Endothelial cell (in vitro differentiated cells): ENCODE measurements around the gene AP5S1. TPM values are rescaled to one million over a fixed set of nuclear protein-coding genes. Genes with fewer than 3 reads are reported as not detected.
A peak's percentile ranks its signal among the peaks of the same experiment; 100 is the strongest.

ENCODE experiments used
- DNase-seq: peaks from one replicate; pipeline ENCODE4 v3.0.0; 2021; ENCODE audit warnings: low spot score
- H3K27ac Mint-ChIP-seq: one replicate; pipeline ENCODE4 v1.8.0; 2021; ENCODE audit warnings: mixed read lengths, inconsistent platforms; ENCODE audit not compliant: unreplicated experiment
- H3K27me3 Mint-ChIP-seq: one replicate; pipeline ENCODE4 v1.8.0; 2021; ENCODE audit warnings: mild to moderate bottlenecking, moderate library complexity, mixed read lengths, inconsistent platforms; ENCODE audit not compliant: unreplicated experiment
- H3K36me3 Mint-ChIP-seq: one replicate; pipeline ENCODE4 v1.8.0; 2021; ENCODE audit warnings: mild to moderate bottlenecking, low read depth, mixed read lengths, inconsistent platforms; ENCODE audit not compliant: unreplicated experiment
- H3K4me1 Mint-ChIP-seq: one replicate; pipeline ENCODE4 v1.8.0; 2021; ENCODE audit warnings: mild to moderate bottlenecking, mixed read lengths, inconsistent platforms; ENCODE audit not compliant: unreplicated experiment
- H3K4me3 Mint-ChIP-seq: one replicate; pipeline ENCODE4 v1.8.0; 2021; ENCODE audit warnings: mild to moderate bottlenecking, mixed read lengths, inconsistent platforms; ENCODE audit not compliant: unreplicated experiment
- H3K9me3 Mint-ChIP-seq: one replicate; pipeline ENCODE4 v1.8.0; 2021; ENCODE audit warnings: mixed read lengths, inconsistent platforms; ENCODE audit not compliant: unreplicated experiment
- CTCF ChIP-seq: fragments of 200-600 bp; sonication (generic); IDR thresholded peaks from one replicate; pipeline ENCODE4 v1.5.0; 2021; ENCODE audit warnings: antibody characterized with exemption; ENCODE audit not compliant: unreplicated experiment
- total RNA-seq: library from RNA; stranded (reverse); fragmentation: NEBNext Ultra II Directional; extraction: Animal tissue kit (Norgen Biotek cat#: 25700); gene quantifications from one replicate; pipeline ENCODE4 v1.2.1, GENCODE V29; 2021; ENCODE audit not compliant: unreplicated experiment

Gene AP5S1
- total RNA-seq, 1 donor from 2014 or later, result 9.9 TPM

- H3K9me3 Mint-ChIP-seq, result no peaks in the 10 kb centered on the region
These were observed 34.9 kb upstream of the AP5S1 start for GRCh38 chr20:3785240-3786125.

DNA sequence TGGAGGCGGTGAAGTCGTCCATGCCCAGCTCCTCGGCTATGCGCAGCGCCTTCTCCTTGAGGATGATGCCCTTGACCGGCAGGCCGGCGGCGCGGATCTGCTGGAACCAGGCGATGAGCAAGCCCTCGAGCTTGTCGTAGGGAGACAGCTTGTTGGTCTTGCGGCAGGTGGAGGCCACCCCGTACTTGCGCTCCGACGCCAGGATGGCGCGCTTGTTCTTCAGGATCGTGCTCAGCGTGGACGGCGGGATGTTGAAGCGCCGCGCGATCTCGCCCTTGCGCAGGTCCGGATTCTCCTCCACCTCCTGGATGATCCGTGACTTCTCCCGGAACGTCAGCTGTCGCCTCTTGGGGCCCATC lies 34.2 kb upstream of the AP5S1 start:
- H3K27me3 Mint-ChIP-seq, result peaks cover 18% of the 10 kb centered on the region
- TF ChIP-seq CTCF, result no peak
- H3K4me3 Mint-ChIP-seq, result peak overlapping the region; percentile 88
- no peaks in the 10 kb centered on the region for H3K9me3 Mint-ChIP-seq
- peaks cover 6% of the 10 kb centered on the region for H3K36me3 Mint-ChIP-seq
- H3K4me1 Mint-ChIP-seq, result peaks cover 5% of the 10 kb centered on the region
- H3K27ac Mint-ChIP-seq, result peak overlapping the region; percentile 24
- DNase-seq, result peak; percentile 54

More at GRCh38 chr20:3785240-3786125, 34.9 kb upstream of the AP5S1 start:
- no peak for TF ChIP-seq CTCF
- peaks cover 19% of the 10 kb centered on the region for H3K27me3 Mint-ChIP-seq
- H3K36me3 Mint-ChIP-seq, result peaks cover 6% of the 10 kb centered on the region
- peak overlapping the region; percentile 71 for H3K4me3 Mint-ChIP-seq
- no peak for DNase-seq
- H3K4me1 Mint-ChIP-seq, result peaks cover 11% of the 10 kb centered on the region
- H3K27ac Mint-ChIP-seq, result no peak overlapping the region

- peak within 1 kb of the TSS; percentile 88 for H3K4me3 Mint-ChIP-seq
- peak; percentile 71 for TF ChIP-seq CTCF
- DNase-seq, result peak; percentile 99
- peak within 1 kb of the TSS; percentile 24 for H3K27ac Mint-ChIP-seq
- no peaks in the 10 kb centered on the region for H3K9me3 Mint-ChIP-seq
- H3K36me3 Mint-ChIP-seq, result peaks cover 6% of the 10 kb centered on the region
- H3K27me3 Mint-ChIP-seq, result peaks cover 18% of the 10 kb centered on the region
- H3K4me1 Mint-ChIP-seq, result peaks cover 5% of the 10 kb centered on the region
These were observed 33.6 kb upstream of the AP5S1 start, which contains the start of gene CENPB for GRCh38 chr20:3786665-3787323. Gene CENPB (minus strand): TSS chr20:3786740. CDS start chr20:3786483, 257 bp downstream.

- Mint-ChIP-seq H3K36me3 (peaks cover 6% of the 10 kb centered on the region), H3K27ac (no peak overlapping the region), H3K9me3 (no peaks in the 10 kb centered on the region), H3K27me3 (peaks cover 14% of the 10 kb centered on the region), H3K4me3 (peak overlapping the region; percentile 37), H3K4me1 (peaks cover 5% of the 10 kb centered on the region)
- TF ChIP-seq CTCF, result no peak
- no peak for DNase-seq
These were observed 32.9 kb upstream of the AP5S1 start for GRCh38 chr20:3787324-3788014.
